Mucosa of descending colon (tissue), 3 donors: ENCODE data around the gene CA5B. TPM values are rescaled to one million over a fixed set of nuclear protein-coding genes. Genes with fewer than 3 reads are reported as not detected.
"Not testable (repeated sequence)": the region's sequence is repeated elsewhere in the genome, so short reads cannot be mapped to it uniquely, and the experiment has no call there.

ENCODE experiments used
- ATAC-seq: fragments of 200-7000 bp; cut with Tn5 transposase; one replicate; pipeline ENCODE4 v1.9.1; 2020; ENCODE audit warnings: mild to moderate bottlenecking, moderate library complexity
- DNase-seq, 3 donors: peaks; one replicate each; pipeline ENCODE4 v3.0.0-alpha.2; 2020
- H3K36me3 ChIP-seq: fragments of 200-600 bp; one replicate; pipeline ENCODE4 v1.8.0; 2021; ENCODE audit warnings: low read depth, mild to moderate bottlenecking
- H3K4me1 ChIP-seq: fragments of 200-600 bp; one replicate; pipeline ENCODE4 v1.8.0; 2021; ENCODE audit warnings: low read depth, mild to moderate bottlenecking
- H3K4me3 ChIP-seq: fragments of 200-600 bp; one replicate; pipeline ENCODE4 v1.8.0; 2021; ENCODE audit warnings: mild to moderate bottlenecking
- H3K9me3 ChIP-seq: fragments of 200-600 bp; one replicate; pipeline ENCODE4 v1.8.0; 2021; ENCODE audit warnings: mild to moderate bottlenecking
- CTCF ChIP-seq: fragments of 200-600 bp; IDR thresholded peaks from one replicate; pipeline ENCODE4 v1.8.0; 2022; ENCODE audit warnings: antibody characterized with exemption, mild to moderate bottlenecking
- intact Hi-C, 2 donors: fragments of 100-400 bp; cut with DNase I in 1 of 2; cut with micrococcal nuclease in 1 of 2; formaldehyde crosslinking; loops; one replicate each; pipeline versions ENCODE4 v1.11.0 to v1.11.1; 2022; cut with DNase I, micrococcal nuclease
- total RNA-seq, 3 donors: library from RNA; stranded (reverse); fragmentation: NEBNext Ultra II Directional in 2 of 3; extraction: Animal tissue kit (Norgen Biotek cat#: 25700) in 2 of 3; gene quantifications; one replicate each; pipeline versions ENCODE4 v1.2.1 to v1.2.4, GENCODE V29; 2021 to 2023
- donor health status: DM: no; HTN: no; CAD: no; lungs with moderate emphysema.
- donor health status: DM: no; HTN: no; CAD: no.
- donor health status: DM: no; HTN: yes; CAD: no.

Gene CA5B
- total RNA-seq, 3 donors from 2014 or later, result 6.8 to 9.3 (median 7.0) TPM

DNA sequence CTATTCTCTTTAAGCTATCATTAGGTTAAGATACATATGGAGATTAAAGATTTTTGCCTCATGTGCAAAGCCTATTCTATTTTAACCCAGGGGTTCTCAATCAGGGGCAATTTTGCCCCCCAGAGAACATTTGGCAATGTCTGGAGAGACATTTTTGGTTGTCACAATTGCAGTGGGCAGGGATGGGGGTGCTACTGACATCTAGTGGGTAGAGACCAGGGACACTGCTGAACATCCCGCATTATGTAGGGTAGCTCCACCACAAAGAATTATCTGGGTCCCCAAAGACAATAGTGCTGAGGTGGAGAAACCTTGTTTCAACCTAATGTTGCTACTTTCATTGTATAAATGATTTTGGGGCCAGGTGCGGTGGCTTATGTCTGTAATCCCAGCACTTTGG, 13.2 kb upstream of the CA5B start:
- no peak overlapping the region for H3K4me3 ChIP-seq
- no peak for DNase-seq
- ATAC-seq, result no peak

GRCh38 chrX:15731368-15731767, 6.7 kb upstream of the CA5B start:
- DNase-seq, H3K4me3 ChIP-seq, H3K36me3 ChIP-seq, H3K4me1 ChIP-seq, H3K9me3 ChIP-seq, intact Hi-C loops, ATAC-seq: not testable (repeated sequence)

More for the DNA sequence above, 13.2 kb upstream of the CA5B start:
- no peak for TF ChIP-seq CTCF
- H3K9me3 ChIP-seq, result no peaks in the 10 kb centered on the region
- intact Hi-C loops, result no loop called here
- H3K4me1 ChIP-seq, result no peaks in the 10 kb centered on the region
- H3K36me3 ChIP-seq, result no peaks in the 10 kb centered on the region

GRCh38 chrX:15737190-15737958, 696 bp upstream of the CA5B start:
- Histone ChIP-seq H3K4me3 (no peak overlapping the region), H3K4me1 (no peaks in the 10 kb centered on the region), H3K36me3 (no peaks in the 10 kb centered on the region), H3K9me3 (no peaks in the 10 kb centered on the region)
- no peak for DNase-seq
- no peak for TF ChIP-seq CTCF
- intact Hi-C loops, result no loop called here
- ATAC-seq, result no peak

DNA sequence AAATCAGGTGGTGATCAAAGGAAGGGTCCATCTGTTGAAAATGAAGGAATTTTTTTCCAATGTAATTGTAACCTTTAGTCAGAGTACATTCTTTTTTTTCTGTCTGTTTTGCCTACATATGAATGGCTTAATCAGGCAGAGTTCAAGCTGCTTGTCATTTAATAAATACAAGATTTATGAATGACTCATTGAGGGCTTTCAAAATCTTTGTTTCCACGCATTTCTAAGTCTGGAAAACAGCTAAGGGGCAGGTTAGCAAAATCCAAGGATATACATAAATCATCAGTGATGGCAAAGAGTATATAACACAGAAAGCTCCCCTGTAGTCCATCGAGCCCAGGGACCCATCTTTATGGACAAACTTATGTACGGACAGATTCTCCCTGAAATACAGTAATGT, 1.8 kb downstream of the CA5B start:
- Histone ChIP-seq H3K4me1 (no peaks in the 10 kb centered on the region), H3K9me3 (no peaks in the 10 kb centered on the region), H3K36me3 (no peaks in the 10 kb centered on the region), H3K4me3 (no peak overlapping the region)
- intact Hi-C loops, result no loop called here
- ATAC-seq (no peak), DNase-seq (no peak)
- no peak for TF ChIP-seq CTCF

DNA sequence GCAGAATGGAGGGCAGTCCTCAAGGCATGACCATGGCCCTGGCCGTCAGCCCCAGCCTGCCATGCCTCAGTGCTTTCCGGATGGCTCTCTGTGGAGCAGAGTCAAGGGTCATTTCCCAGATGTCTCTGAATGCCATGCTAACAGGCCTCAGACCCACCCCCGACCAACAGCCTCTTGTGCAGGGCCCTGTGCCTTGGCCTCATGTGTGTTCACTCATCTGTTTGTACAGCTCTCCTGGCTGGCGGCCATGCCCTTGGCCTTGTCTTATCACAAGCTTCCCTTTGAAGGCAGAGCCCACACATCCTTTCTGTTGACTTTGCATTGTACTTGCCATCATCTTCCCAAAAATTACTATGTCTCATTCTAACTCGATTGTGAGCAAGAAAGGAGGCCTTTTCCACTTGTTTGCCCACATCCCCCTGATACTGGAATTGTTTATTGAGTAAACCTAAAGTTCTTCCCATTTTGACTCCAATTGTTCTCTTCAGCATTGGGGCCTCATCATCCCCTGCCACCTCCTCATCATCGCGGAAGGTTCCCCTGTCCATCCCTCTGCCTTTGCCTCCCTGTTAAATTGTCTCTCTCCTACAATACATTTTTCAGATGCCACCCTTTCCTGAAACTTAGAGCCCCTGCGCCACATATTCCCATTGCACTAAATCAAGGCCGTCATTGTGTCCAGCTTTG, 6.3 kb downstream of the CA5B start:
- no peaks in the 10 kb centered on the region for H3K36me3 ChIP-seq

More for the DNA sequence above, 6.3 kb downstream of the CA5B start:
- DNase-seq, result no peak
- no peak for ATAC-seq
- H3K4me3 ChIP-seq, result no peak overlapping the region
- TF ChIP-seq CTCF, result no peak
- H3K9me3 ChIP-seq, result no peaks in the 10 kb centered on the region
- H3K4me1 ChIP-seq, result no peaks in the 10 kb centered on the region
- intact Hi-C loops, result no loop called here
